WTC11 (cell line): ENCODE measurements around the gene HIPK2. TPM values are rescaled to one million over a fixed set of nuclear protein-coding genes. Genes with fewer than 3 reads are reported as not detected.

Experiments
- ATAC-seq: fragments of 200-7000 bp; cut with Tn5 transposase; 2 replicates; pipeline ENCODE4 v1.10.0; 2021; ENCODE audit warnings: mild to moderate bottlenecking, moderate library complexity
- CTCF ChIA-PET: fragments of 300-600 bp; sonication (Branson Sonifier 250); formaldehyde crosslinking; loops from one replicate; lab custom pipeline; 2021; ENCODE audit warnings: antibody characterized with exemption; lab: Charles Lee
- POLR2A ChIA-PET: fragments of 350-600 bp; sonication (Branson Sonifier 250); formaldehyde crosslinking; loops from one replicate; lab custom pipeline; 2021; ENCODE audit warnings: antibody characterized with exemption; lab: Charles Lee
- DNase-seq: peaks from one replicate; pipeline ENCODE4 v3.0.0; 2021; ENCODE audit warnings: low spot score
- H3K27ac Mint-ChIP-seq: 2 replicates; pipeline ENCODE4 v1.8.0; 2021; ENCODE audit warnings: mixed read lengths
- H3K27me3 Mint-ChIP-seq: 2 replicates; pipeline ENCODE4 v1.8.0; 2021; ENCODE audit warnings: low read depth, mild to moderate bottlenecking, moderate library complexity, mixed read lengths
- H3K36me3 Mint-ChIP-seq: 2 replicates; pipeline ENCODE4 v1.8.0; 2021; ENCODE audit warnings: mixed read lengths
- H3K4me1 Mint-ChIP-seq: 2 replicates; pipeline ENCODE4 v1.8.0; 2022; ENCODE audit warnings: mixed read lengths
- H3K4me3 Mint-ChIP-seq: 2 replicates; pipeline ENCODE4 v1.8.0; 2021; ENCODE audit warnings: mild to moderate bottlenecking, moderate library complexity, mixed read lengths
- H3K9me3 Mint-ChIP-seq: 2 replicates; pipeline ENCODE4 v1.8.0; 2021; ENCODE audit warnings: mixed read lengths
- CDX4 ChIP-seq: fragments of 250-450 bp; sonication (Bioruptor Pico); IDR thresholded peaks from 2 replicates; pipeline ENCODE4 v1.9.0; 2021; ENCODE audit warnings: moderate library complexity, mild to moderate bottlenecking, inconsistent platforms, borderline replicate concordance
- ELF4 ChIP-seq: sonication (generic); formaldehyde crosslinking; IDR thresholded peaks from 2 replicates; pipeline ENCODE4 v1.8.1; 2022; ENCODE audit warnings: low read depth, mild to moderate bottlenecking, moderate library complexity, missing genetic modification reagents
- ESRRA ChIP-seq: sonication (generic); formaldehyde crosslinking; IDR thresholded peaks from 2 replicates; pipeline ENCODE4 v1.8.1; 2022; ENCODE audit warnings: mild to moderate bottlenecking, missing genetic modification reagents, borderline replicate concordance
- ETV6 ChIP-seq: sonication (generic); formaldehyde crosslinking; IDR thresholded peaks from 2 replicates; pipeline ENCODE4 v1.8.1; 2022; ENCODE audit warnings: mild to moderate bottlenecking, missing genetic modification reagents
- NFE2L1 ChIP-seq: sonication (generic); formaldehyde crosslinking; IDR thresholded peaks from 2 replicates; pipeline ENCODE4 v1.8.1; 2023; ENCODE audit warnings: missing genetic modification reagents
- NFYB ChIP-seq: sonication (generic); formaldehyde crosslinking; conservative IDR thresholded peaks from 2 replicates; pipeline ENCODE4 v1.8.0; 2022; ENCODE audit warnings: low read depth, missing genetic modification reagents
- PREB ChIP-seq: sonication (generic); formaldehyde crosslinking; IDR thresholded peaks from 2 replicates; pipeline ENCODE4 v1.8.1; 2022; ENCODE audit warnings: mild to moderate bottlenecking, missing genetic modification reagents, moderate library complexity, borderline replicate concordance
- PRRX2 ChIP-seq: fragments of 250-450 bp; sonication (Bioruptor Pico); IDR thresholded peaks from 2 replicates; pipeline ENCODE4 v1.8.0; 2021; ENCODE audit warnings: mild to moderate bottlenecking
- STAT6 ChIP-seq: sonication (generic); formaldehyde crosslinking; conservative IDR thresholded peaks from 2 replicates; pipeline ENCODE4 v1.8.1; 2023; ENCODE audit warnings: mild to moderate bottlenecking, low read depth, missing genetic modification reagents, moderate library complexity
- ZNF138 ChIP-seq: sonication (generic); formaldehyde crosslinking; conservative IDR thresholded peaks from 2 replicates; pipeline ENCODE4 v1.8.1; 2022; ENCODE audit warnings: mild to moderate bottlenecking, moderate library complexity, missing genetic modification reagents
- ZNF232 ChIP-seq: sonication (generic); formaldehyde crosslinking; IDR thresholded peaks from 2 replicates; pipeline ENCODE4 v1.8.0; 2022; ENCODE audit warnings: mild to moderate bottlenecking, missing genetic modification reagents
- ZNF396 ChIP-seq: fragments of 250-450 bp; sonication (Bioruptor Pico); IDR thresholded peaks from 2 replicates; pipeline ENCODE4 v1.8.0; 2021; ENCODE audit warnings: mild to moderate bottlenecking, moderate library complexity, borderline replicate concordance
- ZNF423 ChIP-seq: fragments of 250-450 bp; sonication (Bioruptor Pico); IDR thresholded peaks from 2 replicates; pipeline ENCODE4 v2.1.2; 2022; ENCODE audit warnings: mild to moderate bottlenecking, moderate library complexity
- total RNA-seq: library from RNA; stranded (reverse); gene quantifications from 3 replicates; pipeline ENCODE4 v1.2.3, GENCODE V29; 2021
- TF ChIP-seq, protein P1 (sequence below): fragments of 250-450 bp; sonication (Bioruptor Pico); IDR thresholded peaks from 2 replicates; pipeline ENCODE4 v1.9.0; 2021; ENCODE audit warnings: mild to moderate bottlenecking, borderline replicate concordance
- TF ChIP-seq, protein P2 (sequence below): fragments of 250-450 bp; sonication (Bioruptor Pico); IDR thresholded peaks from 2 replicates; pipeline ENCODE4 v1.8.0; 2021; ENCODE audit warnings: mild to moderate bottlenecking

Gene HIPK2
- total RNA-seq, 1 experiment from 2014 or later = 25.3 TPM

DNA sequence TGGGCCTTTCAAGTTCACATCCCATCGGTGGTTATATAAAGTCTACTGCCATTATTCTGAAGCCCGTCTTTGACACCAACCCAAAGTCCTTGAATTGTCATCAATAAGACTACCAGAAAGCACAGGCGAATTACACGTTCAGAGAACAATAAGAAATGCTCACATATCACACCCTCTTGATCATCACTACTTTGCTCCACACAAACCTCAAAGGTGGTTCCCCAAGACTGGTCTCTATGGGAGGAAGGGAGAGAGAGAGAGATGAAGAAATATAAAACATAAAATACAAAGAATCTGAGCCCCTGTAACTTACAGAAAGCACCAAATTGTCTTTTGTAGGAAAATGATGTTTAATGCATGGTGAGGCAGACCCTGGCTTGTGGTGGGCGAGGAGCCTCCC is 4.4 kb downstream of the HIPK2 start:
- Mint-ChIP-seq H3K27ac (no peak overlapping the region), H3K9me3 (no peaks in the 10 kb centered on the region), H3K27me3 (peaks cover 15% of the 10 kb centered on the region), H3K36me3 (no peaks in the 10 kb centered on the region), H3K4me3 (no peak overlapping the region), H3K4me1 (peaks cover 32% of the 10 kb centered on the region)
- CTCF ChIA-PET = interaction anchor here (0.6 kb wide), 1 partner anchor 307 kb away, joined by 3 read pairs; no protein-coding TSS in a partner anchor
- ATAC-seq = no peak
- TF ChIP-seq PRRX2 = no peak
- no peak for TF ChIP-seq NFYB
- TF ChIP-seq ZNF232 = no peak
- TF ChIP-seq ZNF138 (CRISPR knock-in tag) = no peak
- no peak for DNase-seq
- POLR2A ChIA-PET = no interaction called here

- ChIA-PET POLR2A (no interaction called here), CTCF (no interaction called here)
- H3K36me3 Mint-ChIP-seq = no peaks in the 10 kb centered on the region
- H3K4me3 Mint-ChIP-seq = no peak overlapping the region
- ATAC-seq = no peak
- H3K27ac Mint-ChIP-seq = no peak overlapping the region
- no peak for DNase-seq
- peaks cover 32% of the 10 kb centered on the region for H3K4me1 Mint-ChIP-seq
- peaks cover 13% of the 10 kb centered on the region for H3K27me3 Mint-ChIP-seq
- H3K9me3 Mint-ChIP-seq = no peaks in the 10 kb centered on the region
- no peak for TF ChIP-seq ZNF423
- TF ChIP-seq NFE2L1 (CRISPR knock-in tag) = no peak
- TF ChIP-seq ZNF396 (CRISPR knock-in tag) = no peak
- TF ChIP-seq, protein P1, sequence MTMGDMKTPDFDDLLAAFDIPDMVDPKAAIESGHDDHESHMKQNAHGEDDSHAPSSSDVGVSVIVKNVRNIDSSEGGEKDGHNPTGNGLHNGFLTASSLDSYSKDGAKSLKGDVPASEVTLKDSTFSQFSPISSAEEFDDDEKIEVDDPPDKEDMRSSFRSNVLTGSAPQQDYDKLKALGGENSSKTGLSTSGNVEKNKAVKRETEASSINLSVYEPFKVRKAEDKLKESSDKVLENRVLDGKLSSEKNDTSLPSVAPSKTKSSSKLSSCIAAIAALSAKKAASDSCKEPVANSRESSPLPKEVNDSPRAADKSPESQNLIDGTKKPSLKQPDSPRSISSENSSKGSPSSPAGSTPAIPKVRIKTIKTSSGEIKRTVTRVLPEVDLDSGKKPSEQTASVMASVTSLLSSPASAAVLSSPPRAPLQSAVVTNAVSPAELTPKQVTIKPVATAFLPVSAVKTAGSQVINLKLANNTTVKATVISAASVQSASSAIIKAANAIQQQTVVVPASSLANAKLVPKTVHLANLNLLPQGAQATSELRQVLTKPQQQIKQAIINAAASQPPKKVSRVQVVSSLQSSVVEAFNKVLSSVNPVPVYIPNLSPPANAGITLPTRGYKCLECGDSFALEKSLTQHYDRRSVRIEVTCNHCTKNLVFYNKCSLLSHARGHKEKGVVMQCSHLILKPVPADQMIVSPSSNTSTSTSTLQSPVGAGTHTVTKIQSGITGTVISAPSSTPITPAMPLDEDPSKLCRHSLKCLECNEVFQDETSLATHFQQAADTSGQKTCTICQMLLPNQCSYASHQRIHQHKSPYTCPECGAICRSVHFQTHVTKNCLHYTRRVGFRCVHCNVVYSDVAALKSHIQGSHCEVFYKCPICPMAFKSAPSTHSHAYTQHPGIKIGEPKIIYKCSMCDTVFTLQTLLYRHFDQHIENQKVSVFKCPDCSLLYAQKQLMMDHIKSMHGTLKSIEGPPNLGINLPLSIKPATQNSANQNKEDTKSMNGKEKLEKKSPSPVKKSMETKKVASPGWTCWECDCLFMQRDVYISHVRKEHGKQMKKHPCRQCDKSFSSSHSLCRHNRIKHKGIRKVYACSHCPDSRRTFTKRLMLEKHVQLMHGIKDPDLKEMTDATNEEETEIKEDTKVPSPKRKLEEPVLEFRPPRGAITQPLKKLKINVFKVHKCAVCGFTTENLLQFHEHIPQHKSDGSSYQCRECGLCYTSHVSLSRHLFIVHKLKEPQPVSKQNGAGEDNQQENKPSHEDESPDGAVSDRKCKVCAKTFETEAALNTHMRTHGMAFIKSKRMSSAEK (CRISPR knock-in tag) = no peak
- TF ChIP-seq STAT6 (CRISPR knock-in tag) = no peak
- TF ChIP-seq ELF4 (CRISPR knock-in tag) = no peak
- TF ChIP-seq PREB (CRISPR knock-in tag) = no peak
- no peak for TF ChIP-seq ESRRA (CRISPR knock-in tag)
- TF ChIP-seq ETV6 = no peak
- TF ChIP-seq, protein P2, sequence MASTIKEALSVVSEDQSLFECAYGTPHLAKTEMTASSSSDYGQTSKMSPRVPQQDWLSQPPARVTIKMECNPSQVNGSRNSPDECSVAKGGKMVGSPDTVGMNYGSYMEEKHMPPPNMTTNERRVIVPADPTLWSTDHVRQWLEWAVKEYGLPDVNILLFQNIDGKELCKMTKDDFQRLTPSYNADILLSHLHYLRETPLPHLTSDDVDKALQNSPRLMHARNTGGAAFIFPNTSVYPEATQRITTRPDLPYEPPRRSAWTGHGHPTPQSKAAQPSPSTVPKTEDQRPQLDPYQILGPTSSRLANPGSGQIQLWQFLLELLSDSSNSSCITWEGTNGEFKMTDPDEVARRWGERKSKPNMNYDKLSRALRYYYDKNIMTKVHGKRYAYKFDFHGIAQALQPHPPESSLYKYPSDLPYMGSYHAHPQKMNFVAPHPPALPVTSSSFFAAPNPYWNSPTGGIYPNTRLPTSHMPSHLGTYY (CRISPR knock-in tag) = no peak
- TF ChIP-seq CDX4 = no peak
- TF ChIP-seq, all 79 proteins: peak for 0
These were observed 4.9 kb downstream of the HIPK2 start for GRCh38 chr7:139772873-139773272.
